Renal cortex interstitium (tissue), 11 donors: ENCODE data around the gene FER. TPM values are rescaled to one million over a fixed set of nuclear protein-coding genes. Genes with fewer than 3 reads are reported as not detected.
"Not testable (repeated sequence)": the region's sequence is repeated elsewhere in the genome, so short reads cannot be mapped to it uniquely, and the experiment has no call there.

ENCODE experiments used
- DNase-seq, 11 donors: peaks; one replicate each; pipeline ENCODE4 v3.0.0-alpha.2; 2013; ENCODE audit warnings: low read depth in 9 of 11, low spot score in 4 of 11; ENCODE audit errors: extremely low read depth in 1 of 11
- polyA plus RNA-seq, 3 donors: library from polyadenylated mRNA; unstranded; fragments of 120-200 nt; gene quantifications; one replicate each; pipeline ENCODE4 v1.2.1, GENCODE V29; 2013; ENCODE audit not compliant: insufficient read length in 3 of 3

FER gene
- polyA plus RNA-seq, 3 donors = 17.0 to 19.0 (median 18.0) TPM

DNA sequence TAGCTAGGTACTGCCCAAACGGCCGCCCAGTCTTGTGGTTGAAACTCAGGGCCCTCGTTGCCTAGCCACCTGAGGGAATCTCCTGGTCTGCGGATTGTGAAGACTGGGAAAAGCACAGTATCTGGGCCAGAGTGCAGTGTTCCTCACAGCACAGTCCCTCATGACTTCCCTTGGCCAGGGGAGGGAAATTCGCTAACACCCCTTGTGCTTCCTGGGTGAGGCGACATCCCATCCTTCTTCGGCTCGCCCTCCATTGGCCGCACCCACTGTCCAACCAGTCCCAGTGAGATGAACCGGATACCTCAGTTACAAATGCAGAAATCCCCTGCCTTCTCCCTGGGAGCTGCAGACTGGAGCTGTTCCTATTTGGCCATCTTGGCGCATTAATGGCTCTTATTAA is 250.5 kb downstream of the FER start:
- DNase-seq = no peak

DNA sequence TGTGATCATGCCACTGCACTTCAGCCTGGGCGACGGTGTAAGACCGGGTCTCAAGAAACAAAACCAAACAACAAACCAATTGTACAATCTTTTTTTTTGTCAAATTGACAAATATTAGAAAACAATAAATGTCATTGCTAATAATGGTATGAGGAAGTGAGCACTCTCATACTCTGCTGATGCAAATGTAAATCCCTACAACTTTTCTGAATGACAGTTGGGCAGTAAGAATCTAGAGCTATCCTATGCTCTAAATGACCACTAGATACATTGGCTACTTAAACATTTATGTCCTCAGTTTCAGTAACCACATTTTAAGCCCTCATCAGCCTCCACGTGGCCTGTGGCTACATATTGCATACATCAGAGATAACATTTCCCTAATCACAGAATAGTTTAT is 256.2 kb downstream of the FER start:
- no peak for DNase-seq

DNA sequence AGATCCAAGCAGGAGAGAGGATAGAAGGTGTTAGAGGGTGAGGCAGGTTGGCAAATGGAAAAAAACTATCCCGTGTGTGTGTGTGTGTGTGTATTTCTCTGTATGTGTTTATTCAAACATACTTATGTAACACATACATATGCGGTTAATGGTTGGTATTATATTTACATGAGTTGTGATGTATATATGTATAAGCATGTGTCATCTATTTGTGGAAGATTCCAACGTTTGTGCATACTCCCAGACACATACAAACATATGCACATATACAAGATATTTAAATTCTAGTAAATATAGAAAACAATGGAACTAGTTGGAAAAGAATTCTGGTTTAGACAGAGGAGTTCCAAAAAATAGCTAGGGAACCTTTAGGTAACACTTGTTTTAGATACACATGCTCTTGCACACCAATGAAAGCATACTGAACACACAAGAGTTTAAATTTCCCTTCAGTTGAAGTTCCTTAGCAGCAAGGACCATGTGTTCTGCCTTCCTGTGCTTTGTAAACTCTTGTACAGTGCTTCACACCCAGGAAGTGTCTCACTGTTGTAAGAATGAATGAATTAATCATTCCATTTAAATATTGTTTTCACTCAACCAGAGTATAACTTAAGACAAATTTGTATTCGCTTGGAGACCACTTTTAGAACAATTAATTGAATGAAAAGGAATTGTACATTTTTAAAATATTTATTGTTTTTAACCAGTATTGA is 257.8 kb downstream of the FER start:
- no peak for DNase-seq

DNA sequence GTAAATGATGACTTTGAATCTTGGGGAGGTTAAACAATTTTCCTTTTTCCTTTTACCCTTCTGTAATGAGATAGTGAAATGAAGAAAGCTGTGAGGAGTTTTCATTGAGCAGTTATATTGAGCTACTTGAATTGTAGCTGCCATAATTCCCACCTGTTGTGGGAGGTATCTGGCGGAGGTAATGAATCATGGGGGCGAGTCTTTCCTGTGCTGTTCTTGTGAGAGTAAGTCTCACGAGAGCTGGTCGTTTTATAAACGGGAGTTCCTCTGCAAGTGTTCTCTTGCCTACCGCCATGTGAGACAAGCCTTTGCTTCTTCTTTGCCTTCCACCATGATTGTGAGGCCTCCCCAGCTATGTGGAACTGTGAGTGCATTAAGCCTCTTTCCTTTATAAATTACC is 258.4 kb downstream of the FER start:
- no peak for DNase-seq

DNA sequence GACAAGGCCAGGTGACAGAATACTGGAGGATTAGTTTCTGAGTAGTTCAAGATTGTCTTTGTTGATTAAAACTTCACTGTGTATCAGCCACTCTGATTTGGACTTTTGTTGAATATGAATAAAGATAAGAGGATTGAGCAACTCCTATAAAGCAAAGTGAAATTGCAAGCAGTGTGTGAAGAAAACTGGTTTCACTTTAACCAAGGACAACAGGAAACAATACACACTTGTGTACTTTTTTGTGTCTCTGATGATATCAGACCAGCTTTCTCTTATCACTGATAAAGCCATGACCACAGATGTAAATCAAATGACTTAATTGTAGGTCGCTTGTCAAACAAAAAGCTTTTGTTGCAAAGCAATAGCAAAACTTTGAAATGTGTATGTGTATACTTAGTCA is 268.6 kb downstream of the FER start:
- peak in 1 of 11 donors; percentile 5 for DNase-seq

DNA sequence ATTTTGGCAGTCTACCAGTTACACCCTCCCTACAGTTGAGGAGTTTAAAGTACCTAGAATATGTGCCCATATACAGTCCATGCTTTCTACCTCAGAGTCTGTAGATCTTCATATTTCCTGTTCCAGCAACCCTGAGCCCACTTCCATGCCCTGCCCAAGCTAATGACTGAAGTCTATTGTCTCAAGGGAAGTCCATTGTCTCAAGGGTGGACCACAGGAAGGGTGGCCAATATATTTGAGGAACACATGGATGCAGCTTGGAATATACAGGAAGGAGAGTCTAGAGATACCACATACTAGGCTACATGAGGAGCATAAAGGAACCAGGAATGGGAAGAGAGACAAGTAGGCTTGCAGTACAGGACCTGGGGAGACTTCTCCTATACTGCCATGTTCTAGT is 274.4 kb downstream of the FER start:
- DNase-seq = no peak

DNA sequence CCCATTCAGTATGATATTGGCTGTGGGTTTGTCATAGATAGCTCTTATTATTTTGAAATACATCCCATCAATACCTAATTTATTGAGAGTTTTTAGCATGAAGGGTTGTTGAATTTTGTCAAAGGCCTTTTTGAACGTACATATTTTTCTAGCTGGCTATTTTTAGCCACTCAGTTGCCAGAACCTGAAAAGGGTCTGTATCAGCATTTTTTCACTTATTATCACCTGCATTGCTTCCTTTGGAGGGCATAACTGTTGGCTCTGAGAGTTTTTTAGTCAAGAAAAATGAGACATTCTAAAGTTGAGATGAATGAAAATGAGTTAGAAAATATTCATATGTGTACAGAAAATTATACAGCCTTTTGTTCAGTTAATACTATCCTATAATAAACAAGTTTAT is 278.0 kb downstream of the FER start:
- DNase-seq = not testable (repeated sequence)

DNA sequence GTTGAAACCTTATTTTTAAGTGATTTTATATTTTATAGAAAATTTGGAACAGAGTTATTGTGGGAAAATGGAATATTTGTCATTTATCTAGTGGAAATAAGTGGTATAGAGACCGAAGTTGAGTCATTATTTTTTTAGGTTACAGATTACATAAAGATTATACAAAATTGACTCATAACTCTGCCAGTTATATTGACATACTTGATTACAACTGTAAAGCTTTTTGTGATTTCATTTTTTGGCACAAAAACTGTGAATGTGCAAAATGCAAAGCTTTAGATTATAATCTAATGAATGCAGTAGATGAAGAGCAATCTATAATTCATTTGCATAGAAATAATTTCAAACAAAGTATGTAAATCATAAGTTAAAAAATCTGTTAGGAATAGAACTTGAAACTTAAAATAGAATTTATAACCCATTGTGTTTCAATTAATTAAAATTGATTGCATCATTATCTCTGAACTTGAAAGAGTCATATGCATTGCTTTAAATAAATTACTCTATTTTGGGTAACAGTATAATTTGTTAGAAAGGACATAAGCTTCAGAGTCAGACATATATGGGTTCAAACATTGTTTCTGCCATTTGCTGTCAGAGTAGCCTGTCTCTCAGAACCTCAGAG is 280.4 kb downstream of the FER start:
- no peak for DNase-seq

DNA sequence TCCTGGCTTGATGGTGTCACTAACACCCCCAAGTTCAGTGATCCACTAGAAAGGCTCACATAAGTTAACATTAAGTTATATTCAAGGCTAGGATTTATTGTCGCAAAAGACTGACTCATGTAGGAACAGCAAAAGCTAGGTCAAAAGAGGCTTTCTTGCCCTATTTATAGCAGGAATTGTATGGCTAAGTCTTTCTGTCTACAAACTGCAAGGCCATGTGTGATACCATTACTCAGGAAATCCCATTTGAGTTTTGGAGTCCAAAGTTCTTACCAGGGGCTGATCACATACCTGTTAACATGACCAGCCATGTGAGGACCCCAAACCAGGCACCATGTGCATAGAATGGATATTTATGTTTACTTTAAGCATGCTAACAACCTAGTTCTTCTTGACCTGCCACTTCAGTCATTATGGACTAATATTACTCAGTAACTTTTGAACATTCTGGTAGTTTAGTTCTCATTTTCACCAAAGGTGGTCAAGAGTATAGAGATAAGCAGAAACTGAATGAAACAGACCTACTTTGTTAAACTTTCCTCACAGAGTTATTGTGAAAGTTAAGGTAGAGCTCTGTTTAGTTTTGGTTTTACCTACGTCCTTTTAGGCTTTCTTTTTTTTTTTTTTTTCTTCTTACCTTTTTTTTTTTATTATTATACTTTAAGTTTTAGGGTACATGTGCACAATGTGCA is 281.1 kb downstream of the FER start:
- DNase-seq = no peak

DNA sequence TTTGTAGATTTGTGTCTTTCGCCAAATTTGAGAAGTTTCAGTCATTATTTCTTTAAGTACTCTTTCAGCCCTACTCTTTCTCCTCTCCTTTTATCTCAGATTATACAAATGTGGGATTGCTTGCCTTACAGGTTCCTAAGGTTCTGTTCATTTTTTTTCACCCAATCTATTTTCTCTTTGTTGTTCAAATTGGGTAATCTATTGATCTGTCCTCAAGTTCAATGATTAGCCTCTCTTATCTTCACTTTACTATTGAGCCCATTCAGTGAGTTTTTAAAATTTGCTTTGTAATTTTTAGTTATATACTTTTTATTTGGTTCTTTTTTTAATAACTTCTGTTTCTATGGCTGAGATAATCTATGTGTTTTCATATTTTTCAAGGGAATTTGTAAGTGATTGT is 282.1 kb downstream of the FER start:
- no peak for DNase-seq

DNA sequence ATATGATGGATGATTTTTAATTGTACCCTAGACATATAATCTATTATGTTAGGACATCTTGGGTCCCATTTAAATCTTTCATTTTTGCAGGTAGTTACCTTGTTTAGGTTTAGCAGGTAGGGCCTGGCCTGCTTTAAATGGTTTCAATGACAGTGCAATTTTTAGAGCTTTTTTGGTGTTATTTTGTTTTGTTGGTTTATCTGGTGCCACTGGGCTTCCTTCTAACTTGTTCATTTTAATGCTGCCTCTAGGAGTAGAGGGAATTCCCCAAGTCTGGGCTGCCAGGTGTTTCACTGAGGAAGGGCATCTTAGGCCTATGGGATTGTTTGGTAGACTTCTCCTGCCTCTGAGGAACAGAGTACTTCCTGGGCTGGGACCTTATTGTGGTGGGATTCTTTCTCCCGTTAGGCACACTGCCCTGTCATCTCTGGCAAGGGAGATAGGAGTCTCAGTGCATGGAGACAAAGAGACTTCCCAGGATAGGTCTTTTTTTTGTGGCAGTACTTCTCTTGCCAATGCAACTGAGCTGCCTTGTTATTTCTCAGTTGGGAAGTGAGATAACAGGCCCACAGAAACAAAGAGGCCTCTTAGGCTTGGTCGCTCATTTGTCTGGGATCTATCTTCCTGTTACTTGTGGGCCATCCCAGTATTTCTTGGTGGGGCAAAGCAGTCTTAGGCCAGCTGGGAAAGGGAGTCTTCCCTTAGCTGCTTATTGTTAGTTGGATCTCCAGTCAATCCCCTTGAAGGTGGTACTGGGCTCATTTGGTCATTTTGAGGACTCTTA is 282.9 kb downstream of the FER start:
- DNase-seq = no peak

DNA sequence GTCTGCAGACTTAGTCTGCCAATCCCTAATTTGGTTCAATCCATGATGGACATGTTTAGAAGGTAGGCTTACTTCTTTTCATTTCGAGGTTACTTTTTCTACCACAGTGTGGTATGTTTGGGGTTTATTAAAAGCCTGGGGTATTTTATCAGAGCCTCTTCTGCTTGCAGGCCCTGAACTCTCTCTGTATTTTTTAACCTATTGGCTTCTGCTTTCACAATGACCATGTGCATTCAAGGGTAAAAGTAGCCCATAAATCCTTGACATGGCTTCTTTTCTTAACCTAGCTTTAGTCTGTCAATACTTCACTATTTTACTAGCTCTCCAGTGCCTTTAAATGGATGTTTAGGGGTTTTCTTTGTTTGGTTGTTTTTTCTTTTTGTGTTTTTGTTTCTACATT is 286.6 kb downstream of the FER start:
- no peak for DNase-seq

DNA sequence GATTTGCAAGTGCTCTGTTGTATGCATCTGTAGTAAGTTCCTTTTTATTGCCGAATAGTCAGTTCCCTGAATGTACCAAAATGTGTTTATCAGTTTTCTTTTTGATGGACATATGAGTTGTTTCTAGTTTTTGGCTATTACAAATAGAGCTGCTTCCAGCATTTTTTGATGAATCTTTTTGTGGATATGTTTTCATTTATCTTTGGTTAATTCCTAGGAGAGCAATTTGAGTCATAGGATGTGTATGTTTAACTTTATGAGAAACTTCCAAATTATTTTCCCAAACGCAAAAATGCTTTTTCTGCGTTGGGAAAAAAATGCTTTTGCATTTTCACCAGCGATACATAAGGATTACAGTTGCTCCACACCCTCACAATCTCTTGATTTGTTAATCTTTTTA is 287.7 kb downstream of the FER start:
- no peak for DNase-seq

DNA sequence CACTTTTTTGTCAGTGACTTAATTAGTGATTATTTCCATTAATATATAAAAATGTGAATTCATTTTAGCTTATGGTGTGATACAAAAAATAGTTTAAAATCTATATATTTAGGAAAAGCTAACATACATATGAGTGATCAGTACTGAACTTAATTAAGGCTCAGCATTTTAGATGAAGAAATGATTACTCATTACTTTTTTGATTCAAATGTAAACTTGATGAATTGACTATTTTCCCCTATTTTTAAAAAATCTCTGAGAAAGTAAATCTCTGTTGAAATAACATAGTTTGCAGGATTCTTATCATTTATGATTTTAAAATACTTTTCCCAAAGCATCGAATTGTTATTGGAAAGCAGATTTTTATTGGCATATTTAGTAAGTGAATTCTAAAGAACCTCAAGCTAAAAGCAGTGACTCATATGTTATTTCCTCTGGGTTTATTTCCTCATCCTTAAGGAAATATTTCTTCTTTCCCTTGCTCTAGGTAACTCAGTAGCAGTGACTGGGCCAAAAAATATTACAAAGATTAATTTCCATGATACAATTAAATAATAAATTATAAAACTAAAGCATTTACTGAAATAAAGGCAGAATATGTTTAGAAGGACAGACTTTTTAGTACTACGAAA is 290.6 kb downstream of the FER start:
- DNase-seq = no peak

DNA sequence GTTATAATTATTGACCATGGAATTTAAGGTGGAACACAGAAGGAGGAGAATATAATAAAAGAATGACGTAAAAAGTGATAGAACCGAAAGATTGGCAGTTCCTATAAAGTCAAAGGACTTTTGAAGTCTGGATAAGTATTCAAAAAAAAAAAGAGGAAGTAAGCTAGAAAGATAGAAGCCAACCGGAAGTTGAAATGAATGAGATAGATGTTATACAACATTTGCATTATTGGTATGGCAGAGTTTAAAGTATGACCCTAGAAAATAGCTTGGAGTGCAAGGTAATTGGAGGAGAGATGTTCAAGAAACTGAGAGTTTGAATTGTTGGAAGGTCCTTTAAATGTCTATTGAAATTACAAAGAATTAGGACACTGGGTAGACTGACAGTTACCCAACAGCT is 293.6 kb downstream of the FER start:
- DNase-seq = no peak

DNA sequence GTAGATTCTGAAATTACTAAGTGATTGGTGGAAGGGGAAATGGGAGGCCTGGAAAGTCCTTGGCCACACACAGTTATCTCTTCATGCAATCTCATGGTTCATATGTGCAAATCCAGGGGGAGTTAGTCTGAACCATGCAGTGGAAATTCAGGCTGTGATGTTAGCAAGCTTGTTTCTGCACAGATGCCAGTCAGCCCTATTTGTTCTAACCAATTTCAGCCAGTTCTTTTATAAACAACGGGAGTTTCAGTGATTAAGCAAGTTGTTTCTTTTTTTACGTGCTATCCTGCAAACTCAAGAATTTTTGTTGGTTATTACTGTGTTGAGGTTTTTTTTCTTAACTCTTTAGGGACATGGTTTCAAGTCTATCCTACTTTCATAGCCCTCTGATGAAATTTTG is 298.0 kb downstream of the FER start:
- DNase-seq = no peak

DNA sequence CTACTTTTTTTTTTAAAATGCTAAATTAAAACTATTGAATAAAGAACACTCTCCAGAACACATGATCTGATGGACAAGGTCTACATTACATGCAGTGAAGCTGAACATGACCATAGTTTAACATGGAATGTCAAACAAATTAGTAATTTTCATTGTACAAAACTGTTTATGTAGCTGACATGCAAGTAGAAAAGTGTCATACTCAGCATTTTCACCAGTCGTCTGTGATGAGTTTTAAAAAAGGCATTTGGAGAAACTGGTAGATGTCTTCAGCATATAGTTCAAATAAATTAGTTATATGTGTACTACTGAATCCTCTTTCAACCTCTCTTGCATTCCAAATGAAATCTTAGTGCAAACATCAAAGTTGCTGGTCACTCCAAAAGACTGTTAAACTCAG is 301.9 kb downstream of the FER start:
- DNase-seq = no peak

DNA sequence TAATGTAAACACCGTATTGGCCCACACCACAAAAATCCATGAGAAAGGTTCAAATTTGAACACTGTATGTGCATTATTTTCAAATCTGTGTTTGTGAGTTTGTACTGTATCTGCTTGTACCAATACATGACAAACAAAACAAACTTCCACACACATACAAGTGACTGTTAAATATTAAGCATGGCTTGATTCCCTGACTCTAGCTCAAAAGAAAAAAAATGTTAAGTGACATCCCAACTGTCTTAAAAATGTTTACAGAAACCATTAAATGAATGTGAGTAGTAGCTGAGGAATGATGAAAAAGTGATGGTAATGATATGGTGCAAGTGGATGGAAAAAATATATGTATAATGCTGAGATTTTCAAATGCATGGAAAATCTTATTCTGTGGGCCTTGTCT is 302.6 kb downstream of the FER start:
- DNase-seq = not testable (repeated sequence)

DNA sequence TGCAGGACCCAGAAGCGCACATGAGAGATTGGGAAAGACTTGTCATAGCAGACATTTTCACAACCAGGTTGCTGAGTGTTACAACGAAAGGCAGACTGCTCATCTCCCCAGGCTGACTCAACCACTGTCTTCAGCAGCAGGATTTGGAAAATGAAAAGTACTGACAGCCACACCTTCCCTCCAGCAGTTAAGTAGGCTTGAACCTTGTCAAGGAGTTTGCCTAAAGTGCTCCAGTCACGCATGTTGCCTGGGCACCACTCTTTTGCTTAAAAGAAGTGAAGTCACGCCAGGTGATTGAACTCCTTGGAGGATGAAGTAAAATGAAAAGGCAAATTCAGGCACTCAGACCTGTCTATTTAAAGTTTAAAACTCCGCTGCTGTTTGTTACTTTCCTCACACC is 304.5 kb downstream of the FER start:
- not testable (repeated sequence) for DNase-seq
